Muscle layer of duodenum (tissue), 2 donors: ENCODE data around the gene ABCC1.

Experiments
- H3K27ac ChIP-seq: one replicate; pipeline ENCODE4 v1.7.0; 2013; ENCODE audit warnings: mild to moderate bottlenecking, low read length
- H3K27me3 ChIP-seq: one replicate; pipeline ENCODE4 v1.7.0; 2013; ENCODE audit warnings: low read depth, mild to moderate bottlenecking, control low read depth, low read length
- H3K36me3 ChIP-seq, 2 donors: one replicate each; pipeline ENCODE4 v1.7.0; 2013; ENCODE audit warnings: low read length in 2 of 2, control low read depth in 1 of 2, mild to moderate bottlenecking in 1 of 2; ENCODE audit not compliant: insufficient read depth in 2 of 2, control insufficient read depth in 1 of 2
- H3K4me1 ChIP-seq, 2 donors: one replicate each; pipeline ENCODE4 v1.7.0; 2013; ENCODE audit warnings: low read length in 2 of 2, mild to moderate bottlenecking in 2 of 2, control low read depth in 1 of 2, moderate library complexity in 1 of 2; ENCODE audit not compliant: insufficient read depth in 2 of 2, control insufficient read depth in 1 of 2
- H3K4me3 ChIP-seq, 2 donors: one replicate each; pipeline ENCODE4 v1.7.0; 2013; ENCODE audit warnings: low read length in 2 of 2, low read depth in 1 of 2, mild to moderate bottlenecking in 1 of 2
- H3K9me3 ChIP-seq, 2 donors: one replicate each; pipeline ENCODE4 v1.7.0; 2013; ENCODE audit warnings: low read length in 2 of 2, control low read depth in 1 of 2, mild to moderate bottlenecking in 1 of 2; ENCODE audit not compliant: control insufficient read depth in 1 of 2
- donor health status: healthy.

The ABCC1 gene

DNA sequence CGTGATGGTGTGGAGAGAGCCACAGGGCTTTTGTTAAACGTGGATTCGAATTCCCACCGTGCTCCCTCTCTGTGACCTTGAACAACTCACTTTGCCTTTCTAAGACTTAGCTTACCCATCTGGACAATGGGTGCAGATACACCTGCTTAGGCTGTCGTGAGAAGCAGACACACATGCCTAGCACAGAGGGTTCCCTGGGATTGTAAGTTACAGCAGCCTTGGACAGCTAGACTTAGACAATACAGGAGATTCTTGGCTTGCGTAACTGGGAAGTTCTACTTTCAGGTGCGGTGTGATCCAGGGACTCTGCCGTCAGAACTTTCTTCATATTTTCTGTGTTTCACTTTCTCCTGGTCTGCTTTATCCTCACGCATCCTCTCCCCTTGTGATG is 127.0 kb downstream of the ABCC1 start:
- Histone ChIP-seq H3K36me3 (peaks cover 12 to 39% of the 10 kb centered on the region in 2 donors), H3K4me3 (no peak overlapping the region), H3K27ac (peak overlapping the region; percentile 53), H3K27me3 (no peaks in the 10 kb centered on the region), H3K4me1 (peaks cover 0 to 58% of the 10 kb centered on the region in 2 donors), H3K9me3 (no peaks in the 10 kb centered on the region)

DNA sequence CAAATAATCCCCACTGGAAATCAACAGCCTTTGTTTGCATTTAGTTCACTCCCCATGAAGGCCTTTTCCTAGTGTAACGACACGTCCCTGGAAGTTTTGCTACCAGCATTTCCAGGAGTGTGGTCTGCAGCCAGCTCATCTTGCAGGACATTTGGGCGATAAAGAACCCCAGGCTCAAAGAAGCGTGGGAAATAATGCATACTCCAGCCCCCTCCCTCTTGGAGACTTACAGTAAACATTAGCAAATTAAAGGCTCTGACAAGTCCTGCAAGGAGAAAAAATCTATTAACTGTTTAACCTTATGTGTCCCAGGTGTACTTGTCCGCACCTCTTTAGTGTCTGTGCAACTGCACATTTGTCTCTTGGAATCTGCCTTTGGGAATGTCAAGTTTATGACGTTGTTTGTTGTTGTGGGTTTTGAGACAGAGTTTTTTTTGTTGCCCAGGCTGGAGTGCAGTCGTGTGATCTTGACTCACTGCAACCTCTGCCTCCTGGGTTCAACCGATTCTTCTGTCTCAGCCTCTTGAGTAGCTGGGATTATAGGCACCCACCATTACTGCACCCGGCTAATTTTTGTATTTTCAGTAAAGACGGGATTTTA is 131.1 kb downstream of the ABCC1 start:
- H3K27me3 ChIP-seq: no peaks in the 10 kb centered on the region
- peaks cover 0 to 30% of the 10 kb centered on the region in 2 donors for H3K4me1 ChIP-seq
- H3K9me3 ChIP-seq: peaks cover 0 to 7% of the 10 kb centered on the region in 2 donors
- no peak overlapping the region for H3K27ac ChIP-seq
- H3K36me3 ChIP-seq: peaks cover 34 to 64% of the 10 kb centered on the region in 2 donors
- H3K4me3 ChIP-seq: no peak overlapping the region

DNA sequence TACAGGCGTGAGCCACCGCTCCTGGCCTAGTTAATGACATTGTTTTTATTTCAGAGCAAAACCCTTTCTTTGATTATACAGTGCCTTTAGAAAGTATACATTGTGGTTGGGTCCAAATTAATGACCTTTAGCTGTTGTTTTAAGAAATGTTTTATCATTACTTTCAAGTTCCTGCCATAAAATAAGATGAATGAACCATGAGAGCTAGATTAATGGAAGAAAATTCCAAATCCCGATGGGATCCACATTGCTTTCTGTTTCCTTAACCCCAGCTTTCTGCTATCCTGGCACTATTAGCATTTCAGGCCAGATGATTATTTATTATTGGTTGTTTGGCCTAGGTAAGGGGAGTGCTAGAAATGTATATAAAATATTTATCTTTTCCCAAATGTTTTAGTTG is 131.7 kb downstream of the ABCC1 start:
- H3K27me3 ChIP-seq: no peaks in the 10 kb centered on the region
- peaks cover 33 to 60% of the 10 kb centered on the region in 2 donors for H3K36me3 ChIP-seq
- H3K9me3 ChIP-seq: peaks cover 0 to 7% of the 10 kb centered on the region in 2 donors
- no peak overlapping the region for H3K27ac ChIP-seq
- H3K4me1 ChIP-seq: peaks cover 0 to 25% of the 10 kb centered on the region in 2 donors
- H3K4me3 ChIP-seq: no peak overlapping the region

DNA sequence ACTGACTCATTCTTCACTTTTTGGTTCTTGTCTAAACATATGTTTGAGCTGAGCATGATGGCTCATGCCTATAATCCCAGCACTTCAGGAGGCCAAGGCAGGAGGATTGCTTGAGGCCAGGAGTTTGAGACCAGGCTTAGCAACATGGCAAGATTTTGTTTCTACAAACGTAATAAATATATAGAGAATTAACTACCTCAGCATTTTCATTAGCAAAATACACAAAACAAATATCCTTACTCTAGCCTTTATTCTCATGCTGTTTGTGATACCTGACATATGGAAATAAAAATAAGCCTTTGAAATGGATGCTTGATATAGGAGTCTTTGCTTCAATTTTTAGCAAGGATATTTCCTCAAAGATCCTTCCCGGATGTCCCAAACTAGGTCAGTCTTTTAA is 132.8 kb downstream of the ABCC1 start:
- H3K27ac ChIP-seq: no peak overlapping the region

DNA sequence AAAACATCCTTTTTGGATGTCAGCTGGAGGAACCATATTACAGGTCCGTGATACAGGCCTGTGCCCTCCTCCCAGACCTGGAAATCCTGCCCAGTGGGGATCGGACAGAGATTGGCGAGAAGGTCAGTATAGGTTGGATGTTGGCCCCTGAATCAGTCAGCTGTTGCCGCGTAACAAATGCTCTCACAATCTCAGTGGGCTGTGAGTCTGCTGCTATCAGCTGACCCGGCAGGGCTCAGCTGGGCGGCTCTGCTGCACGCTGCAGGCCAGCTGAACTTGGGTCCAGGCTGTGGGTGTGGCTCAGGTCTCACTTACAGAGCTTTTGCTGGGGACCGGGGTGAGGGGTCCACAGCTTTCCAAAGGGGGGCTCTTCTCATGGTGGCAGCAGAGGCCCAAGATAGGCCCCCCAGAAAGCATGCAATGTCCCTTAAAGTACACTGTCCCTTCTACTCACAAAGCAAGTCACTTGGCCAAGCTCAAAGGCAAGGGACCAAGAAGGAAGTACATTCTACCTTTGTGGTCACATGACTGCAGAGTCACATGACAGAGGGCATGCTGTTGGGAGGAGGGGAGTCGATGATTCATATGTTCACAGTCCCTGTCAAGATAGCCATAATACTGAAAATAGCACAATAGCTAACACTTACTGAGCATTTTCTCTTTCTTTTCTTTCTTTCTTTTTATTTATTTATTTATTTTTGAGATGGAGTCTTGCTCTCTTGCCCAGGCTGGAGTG is 134.2 kb downstream of the ABCC1 start:
- Histone ChIP-seq H3K36me3 (peaks cover 30 to 57% of the 10 kb centered on the region in 2 donors), H3K4me1 (peaks cover 0 to 25% of the 10 kb centered on the region in 2 donors), H3K4me3 (no peak overlapping the region), H3K9me3 (peaks cover 0 to 7% of the 10 kb centered on the region in 2 donors), H3K27ac (no peak overlapping the region), H3K27me3 (no peaks in the 10 kb centered on the region)

More for the DNA sequence above, 132.8 kb downstream of the ABCC1 start:
- Histone ChIP-seq H3K9me3 (peaks cover 0 to 7% of the 10 kb centered on the region in 2 donors), H3K36me3 (peaks cover 31 to 55% of the 10 kb centered on the region in 2 donors), H3K4me3 (no peak overlapping the region), H3K27me3 (no peaks in the 10 kb centered on the region), H3K4me1 (peaks cover 0 to 25% of the 10 kb centered on the region in 2 donors)

DNA sequence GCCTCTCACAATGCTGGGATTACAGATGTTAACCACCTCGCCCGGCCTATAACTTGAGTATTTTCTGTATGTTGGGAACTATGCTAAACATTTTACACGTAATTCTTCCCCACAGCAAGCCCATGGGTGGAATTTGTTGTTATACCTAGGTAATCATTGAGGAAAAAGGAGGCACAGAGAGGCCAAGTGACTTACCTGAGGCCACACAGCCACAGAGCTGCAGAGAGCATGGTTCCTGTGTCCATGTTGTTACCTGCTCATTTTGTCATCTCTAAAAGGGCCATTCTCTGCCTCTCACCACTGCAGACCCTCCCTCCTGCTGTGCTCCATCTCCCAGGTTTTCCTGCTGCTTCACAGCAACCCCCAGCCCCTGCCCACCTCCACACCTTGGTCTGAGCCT is 135.5 kb downstream of the ABCC1 start:
- no peak overlapping the region for H3K27ac ChIP-seq
- H3K27me3 ChIP-seq: no peaks in the 10 kb centered on the region
- H3K9me3 ChIP-seq: peaks cover 0 to 7% of the 10 kb centered on the region in 2 donors
- peaks cover 31 to 59% of the 10 kb centered on the region in 2 donors for H3K36me3 ChIP-seq
- H3K4me3 ChIP-seq: no peak overlapping the region
- H3K4me1 ChIP-seq: peaks cover 0 to 23% of the 10 kb centered on the region in 2 donors

DNA sequence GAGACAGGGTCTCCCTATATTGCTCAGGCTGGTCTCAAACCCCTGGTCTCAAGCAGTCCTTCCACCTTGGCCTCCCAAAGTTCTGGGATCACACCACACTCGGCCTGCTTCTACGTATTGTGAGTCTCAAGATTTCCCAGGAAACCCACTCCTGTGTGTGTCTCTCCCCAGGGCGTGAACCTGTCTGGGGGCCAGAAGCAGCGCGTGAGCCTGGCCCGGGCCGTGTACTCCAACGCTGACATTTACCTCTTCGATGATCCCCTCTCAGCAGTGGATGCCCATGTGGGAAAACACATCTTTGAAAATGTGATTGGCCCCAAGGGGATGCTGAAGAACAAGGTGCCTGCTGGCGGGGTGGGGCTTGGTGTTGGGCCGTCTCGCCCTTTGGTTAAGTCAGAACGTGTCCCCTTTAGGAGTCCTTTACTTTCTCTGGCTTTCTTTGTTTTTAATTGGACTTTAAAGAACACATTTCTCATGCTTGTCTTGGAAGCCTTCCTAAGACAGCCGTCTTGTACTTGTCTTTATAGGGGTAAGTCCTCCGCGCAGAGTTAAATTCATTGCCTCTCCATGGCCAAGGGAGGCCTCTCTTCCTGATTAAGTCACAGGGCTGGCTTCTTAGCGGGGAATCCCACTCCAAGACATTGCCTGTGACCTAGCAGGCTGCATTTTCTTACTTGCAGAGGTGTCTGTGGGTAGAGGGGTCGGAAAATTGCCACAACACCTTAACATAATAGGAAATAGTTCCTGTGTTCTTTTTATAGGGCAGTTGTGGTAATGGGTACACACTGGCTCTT is 137.4 kb downstream of the ABCC1 start:
- Histone ChIP-seq H3K27me3 (no peaks in the 10 kb centered on the region), H3K27ac (no peak overlapping the region), H3K4me3 (no peak overlapping the region), H3K4me1 (peaks cover 0 to 9% of the 10 kb centered on the region in 2 donors), H3K36me3 (peaks cover 39 to 58% of the 10 kb centered on the region in 2 donors), H3K9me3 (peaks cover 0 to 7% of the 10 kb centered on the region in 2 donors)

DNA sequence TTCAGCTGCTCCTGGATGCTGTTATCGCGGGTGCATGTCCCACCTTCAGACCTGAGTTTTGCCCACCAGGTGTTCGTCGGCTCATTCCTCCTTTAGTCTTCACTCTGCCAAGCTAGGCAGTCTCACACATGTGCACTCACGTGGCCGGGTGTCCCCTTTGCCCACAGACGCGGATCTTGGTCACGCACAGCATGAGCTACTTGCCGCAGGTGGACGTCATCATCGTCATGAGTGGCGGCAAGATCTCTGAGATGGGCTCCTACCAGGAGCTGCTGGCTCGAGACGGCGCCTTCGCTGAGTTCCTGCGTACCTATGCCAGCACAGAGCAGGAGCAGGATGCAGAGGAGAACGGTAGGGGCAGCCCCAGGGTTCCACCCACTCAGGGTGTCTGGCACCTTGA is 140.8 kb downstream of the ABCC1 start:
- H3K27me3 ChIP-seq: no peaks in the 10 kb centered on the region
- H3K4me3 ChIP-seq: no peak overlapping the region
- no peaks in the 10 kb centered on the region for H3K9me3 ChIP-seq
- peaks cover 21 to 37% of the 10 kb centered on the region in 2 donors for H3K36me3 ChIP-seq
- H3K4me1 ChIP-seq: peaks cover 0 to 27% of the 10 kb centered on the region in 2 donors
- H3K27ac ChIP-seq: no peak overlapping the region

DNA sequence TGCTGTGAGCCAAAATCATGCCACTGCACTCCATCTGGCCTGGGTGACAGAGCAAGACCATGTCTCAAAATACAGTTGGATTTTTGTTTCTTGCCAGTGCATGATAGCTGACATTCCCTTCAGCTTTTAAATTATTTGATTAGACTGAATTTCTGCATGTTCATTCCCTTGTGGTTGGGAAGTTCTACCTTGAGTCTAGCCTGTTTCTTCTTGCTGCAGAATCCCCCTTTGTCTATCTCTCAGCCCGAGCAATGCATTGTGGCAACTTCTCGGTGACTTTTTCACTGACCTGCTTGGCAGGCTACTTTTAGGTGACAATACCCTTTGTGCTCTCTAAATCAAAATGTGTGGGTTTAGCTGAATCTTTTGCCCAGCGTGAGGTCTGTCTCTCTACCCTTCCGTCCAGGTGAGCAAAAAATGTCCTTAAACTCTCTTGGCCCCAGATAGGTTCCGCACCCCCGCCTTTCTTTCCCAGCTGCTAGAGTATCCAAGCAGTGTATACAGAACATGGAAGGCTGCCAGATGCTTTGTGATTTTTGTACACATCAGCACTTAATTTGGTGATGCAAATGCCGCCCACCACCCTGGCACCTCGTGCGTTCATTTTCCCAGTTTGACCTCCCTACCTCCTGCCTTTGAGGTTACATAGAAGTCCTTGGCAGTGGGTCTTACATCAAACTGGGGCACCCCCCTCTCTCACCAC is 143.7 kb downstream of the ABCC1 start:
- Histone ChIP-seq H3K27ac (peak overlapping the region; percentile 33), H3K36me3 (peaks cover 13 to 26% of the 10 kb centered on the region in 2 donors), H3K4me3 (no peak overlapping the region), H3K9me3 (no peaks in the 10 kb centered on the region), H3K27me3 (no peaks in the 10 kb centered on the region), H3K4me1 (peaks cover 0 to 42% of the 10 kb centered on the region in 2 donors)

DNA sequence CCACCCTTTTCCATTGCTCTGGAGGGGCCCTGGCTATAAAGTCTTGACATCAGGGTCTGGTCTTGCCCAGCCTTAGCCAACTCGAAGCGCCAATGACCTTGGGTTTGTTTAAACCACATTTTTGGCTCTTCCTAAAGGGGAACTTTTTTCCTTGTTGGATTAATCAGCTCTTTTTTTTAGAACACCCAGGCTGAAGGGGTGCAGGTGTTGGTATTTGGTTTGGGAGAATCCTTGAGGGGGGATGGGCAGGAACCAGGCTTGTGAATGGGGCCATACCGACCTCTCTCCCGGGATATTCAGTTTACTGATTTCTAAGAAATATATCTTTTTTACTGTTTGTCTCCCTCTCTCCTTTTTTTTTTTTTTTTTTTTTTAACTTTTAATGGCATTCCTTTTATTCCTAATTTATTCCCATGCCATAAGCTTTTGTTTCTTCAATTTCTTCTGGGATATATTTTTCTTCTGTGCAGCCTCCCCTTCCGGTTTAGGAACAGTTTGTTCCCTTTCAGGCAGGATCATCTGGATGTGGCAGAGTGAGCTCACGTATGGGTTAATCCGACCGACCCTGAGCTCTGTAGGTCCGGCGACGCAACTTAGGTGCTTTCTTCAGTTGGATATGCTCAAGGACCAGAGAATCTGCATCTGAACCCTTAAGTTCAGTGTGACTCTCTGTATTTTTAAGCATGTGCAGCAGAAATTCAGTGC is 144.4 kb downstream of the ABCC1 start:
- Histone ChIP-seq H3K4me1 (peaks cover 0 to 38% of the 10 kb centered on the region in 2 donors), H3K27me3 (no peaks in the 10 kb centered on the region), H3K27ac (peak overlapping the region; percentile 56), H3K4me3 (no peak overlapping the region), H3K36me3 (peaks cover 17 to 25% of the 10 kb centered on the region in 2 donors), H3K9me3 (no peaks in the 10 kb centered on the region)
